HepG2 (cell line): ENCODE measurements around the gene TBC1D16. TPM values are rescaled to one million over a fixed set of nuclear protein-coding genes. Genes with fewer than 3 reads are reported as not detected.

ENCODE experiments used
- HOXA7 ChIP-seq: sonication (generic); formaldehyde crosslinking; IDR thresholded peaks from 2 replicates; pipeline ENCODE4 v1.8.1; 2022; ENCODE audit warnings: mild to moderate bottlenecking, missing genetic modification reagents, moderate library complexity
- JUN ChIP-seq: sonication (generic); formaldehyde crosslinking; IDR thresholded peaks from 2 replicates; pipeline ENCODE4 v1.4.0; 2020; ENCODE audit warnings: mild to moderate bottlenecking, missing genetic modification reagents
- MTA3 ChIP-seq: sonication (generic); formaldehyde crosslinking; IDR thresholded peaks from 2 replicates; pipeline ENCODE4 v1.4.0; 2020; ENCODE audit warnings: missing genetic modification reagents
- NFATC3 ChIP-seq: sonication (generic); formaldehyde crosslinking; IDR thresholded peaks from 2 replicates; pipeline ENCODE4 v1.5.1; 2020; ENCODE audit warnings: mild to moderate bottlenecking, missing genetic modification reagents
- NR2F6 ChIP-seq, 2 experiments: IDR thresholded peaks; 2 replicates each; pipeline ENCODE4 v1.6.1; 2016; ENCODE audit warnings: antibody characterized with exemption in 1 of 2, mild to moderate bottlenecking in 1 of 2
- RAD51 ChIP-seq: fragments of 450-650 bp; IDR thresholded peaks from 2 replicates; pipeline ENCODE4 v1.6.1; 2016; ENCODE audit warnings: borderline replicate concordance
- ZNF124 ChIP-seq: sonication (generic); formaldehyde crosslinking; IDR thresholded peaks from 2 replicates; pipeline ENCODE4 v1.4.0; 2020; ENCODE audit warnings: missing genetic modification reagents
- ZNF224 ChIP-seq: sonication (generic); formaldehyde crosslinking; IDR thresholded peaks from 2 replicates; pipeline ENCODE4 v1.5.0; 2020; ENCODE audit warnings: mild to moderate bottlenecking, missing genetic modification reagents
- ZNF343 ChIP-seq: sonication (generic); formaldehyde crosslinking; IDR thresholded peaks from 2 replicates; pipeline ENCODE4 v1.4.0; 2020; ENCODE audit warnings: mild to moderate bottlenecking, missing genetic modification reagents
- ZNF382 ChIP-seq: sonication (generic); formaldehyde crosslinking; IDR thresholded peaks from 2 replicates; pipeline ENCODE4 v1.5.0; 2020; ENCODE audit warnings: missing genetic modification reagents, mild to moderate bottlenecking, borderline replicate concordance
- ZNF431 ChIP-seq: sonication (generic); formaldehyde crosslinking; IDR thresholded peaks from 2 replicates; pipeline ENCODE4 v1.9.0; 2022; ENCODE audit warnings: missing genetic modification reagents, low read depth, mild to moderate bottlenecking, borderline replicate concordance
- ZNF768 ChIP-seq: sonication (generic); formaldehyde crosslinking; IDR thresholded peaks from 2 replicates; pipeline ENCODE4 v1.4.0; 2020; ENCODE audit warnings: missing genetic modification reagents
- ZNF772 ChIP-seq: sonication (generic); formaldehyde crosslinking; IDR thresholded peaks from 2 replicates; pipeline ENCODE4 v1.5.0; 2020; ENCODE audit warnings: mild to moderate bottlenecking, missing genetic modification reagents
- polyA plus RNA-seq, 8 experiments: library from polyadenylated mRNA; depleted of rRNA in 3 of 8; stranded (reverse) in 7 of 8; unstranded in 1 of 8; fragments of >200 nt; fragmentation: Illumina TruSeq in 4 of 8; extraction: Trizol in 4 of 8; gene quantifications; 2 replicates each; pipeline versions ENCODE4 v1.2.1 to v1.2.3, GENCODE V29; 2011 to 2016; ENCODE audit warnings: low read depth in 4 of 8, missing spikeins in 1 of 8, mixed read lengths in 1 of 8; ENCODE audit not compliant: insufficient read depth in 1 of 8
- total RNA-seq, 5 experiments: library from RNA; depleted of rRNA; stranded (reverse); fragments of >200 nt; fragmentation: Illumina TruSeq; extraction: Trizol; gene quantifications; 2 replicates each; pipeline ENCODE4 v1.2.3, GENCODE V29; 2016; ENCODE audit warnings: low read depth in 1 of 5
- TF ChIP-seq, protein P1 (sequence below): sonication (generic); formaldehyde crosslinking; IDR thresholded peaks from 2 replicates; pipeline ENCODE4 v1.4.0; 2020; ENCODE audit warnings: missing genetic modification reagents
- TF ChIP-seq, protein P2 (sequence below): sonication (generic); formaldehyde crosslinking; IDR thresholded peaks from 2 replicates; pipeline ENCODE4 v1.5.0; 2020; ENCODE audit warnings: mild to moderate bottlenecking, missing genetic modification reagents
- TF ChIP-seq, protein P3 (sequence below): sonication (generic); formaldehyde crosslinking; IDR thresholded peaks from 2 replicates; pipeline ENCODE4 v1.4.0; 2020; ENCODE audit warnings: missing genetic modification reagents, mild to moderate bottlenecking, borderline replicate concordance
- TF ChIP-seq, protein P4 (sequence below): sonication (generic); formaldehyde crosslinking; IDR thresholded peaks from 2 replicates; pipeline ENCODE4 v1.4.0; 2020; ENCODE audit warnings: mild to moderate bottlenecking, missing genetic modification reagents
- TF ChIP-seq, protein P5 (sequence below): sonication (generic); formaldehyde crosslinking; IDR thresholded peaks from 2 replicates; pipeline ENCODE4 v1.8.0; 2023; ENCODE audit warnings: mild to moderate bottlenecking, missing genetic modification reagents

The TBC1D16 gene
- total and polyA plus RNA-seq, 2 of the 13 experiments (the other 11 are each of a cell fraction or from before 2014, with no cell fraction given) = 14.9 to 24.9 TPM

DNA sequence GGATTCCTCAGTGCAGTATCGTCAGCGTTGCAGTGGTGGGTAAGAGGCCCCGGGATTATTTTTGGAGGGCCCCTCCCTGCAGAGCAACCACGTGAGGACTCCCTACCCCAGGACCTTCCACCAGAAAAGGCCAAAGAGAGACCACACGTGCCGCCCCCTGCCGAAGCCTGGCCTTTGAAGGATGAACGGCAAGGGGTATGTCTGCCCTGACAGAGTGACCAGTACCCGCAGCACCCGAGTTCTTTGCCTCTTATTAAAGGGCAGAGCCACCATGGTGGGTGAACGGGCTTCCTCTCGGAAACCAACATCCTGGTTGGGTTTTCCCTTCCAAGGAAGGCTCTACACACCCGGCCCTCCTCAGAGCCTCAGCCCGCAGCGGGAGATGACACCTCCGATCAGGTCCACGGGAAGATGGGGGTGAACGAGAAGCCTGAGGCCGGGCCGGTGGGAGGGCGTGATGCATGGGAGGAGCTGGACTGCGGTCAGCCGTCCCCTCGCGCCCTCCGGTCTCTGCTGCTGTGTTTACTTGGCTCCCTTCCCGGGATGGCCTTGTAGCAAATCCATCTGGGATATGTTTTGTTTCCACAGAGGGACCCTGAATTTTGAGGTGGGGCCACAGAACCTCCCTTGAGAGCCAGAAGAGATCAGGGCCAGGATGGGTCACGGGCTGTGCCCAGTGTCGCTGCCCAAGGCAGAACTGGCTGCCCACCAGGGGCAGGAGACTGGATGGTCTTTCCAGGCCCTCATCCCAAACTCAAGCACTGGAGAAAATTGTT, 49.1 kb downstream of the TBC1D16 start (continued):
- TF ChIP-seq ZNF431 (CRISPR knock-in tag) (no peak; the same call in 1 of the 2 replicates), NR2F6 (IDR thresholded peaks at IDR 0.05) (peak; percentile 76), NR2F6 (CRISPR knock-in tag; IDR thresholded peaks at IDR 0.05) (peak; percentile 89), MTA3 (CRISPR knock-in tag) (no peak), ZNF124 (CRISPR knock-in tag) (peak; percentile 91), JUN (CRISPR knock-in tag) (no peak), ZNF224 (peak; percentile 91), NFATC3 (CRISPR knock-in tag) (0 out of 2 replicates have a peak, but pooled peaks have one; percentile 62), HOXA7 (CRISPR knock-in tag) (no peak), ZNF343 (CRISPR knock-in tag) (peak; percentile 75), RAD51 (no peak), ZNF772 (CRISPR knock-in tag) (peak; percentile 68; the same call in 1 of the 2 replicates), ZNF768 (peak; percentile 58; the same call in 1 of the 2 replicates), ZNF382 (no peak)
- TF ChIP-seq, protein P1, sequence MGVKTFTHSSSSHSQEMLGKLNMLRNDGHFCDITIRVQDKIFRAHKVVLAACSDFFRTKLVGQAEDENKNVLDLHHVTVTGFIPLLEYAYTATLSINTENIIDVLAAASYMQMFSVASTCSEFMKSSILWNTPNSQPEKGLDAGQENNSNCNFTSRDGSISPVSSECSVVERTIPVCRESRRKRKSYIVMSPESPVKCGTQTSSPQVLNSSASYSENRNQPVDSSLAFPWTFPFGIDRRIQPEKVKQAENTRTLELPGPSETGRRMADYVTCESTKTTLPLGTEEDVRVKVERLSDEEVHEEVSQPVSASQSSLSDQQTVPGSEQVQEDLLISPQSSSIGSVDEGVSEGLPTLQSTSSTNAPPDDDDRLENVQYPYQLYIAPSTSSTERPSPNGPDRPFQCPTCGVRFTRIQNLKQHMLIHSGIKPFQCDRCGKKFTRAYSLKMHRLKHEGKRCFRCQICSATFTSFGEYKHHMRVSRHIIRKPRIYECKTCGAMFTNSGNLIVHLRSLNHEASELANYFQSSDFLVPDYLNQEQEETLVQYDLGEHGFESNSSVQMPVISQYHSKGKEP (CRISPR knock-in tag) = no peak
- TF ChIP-seq, protein P2, sequence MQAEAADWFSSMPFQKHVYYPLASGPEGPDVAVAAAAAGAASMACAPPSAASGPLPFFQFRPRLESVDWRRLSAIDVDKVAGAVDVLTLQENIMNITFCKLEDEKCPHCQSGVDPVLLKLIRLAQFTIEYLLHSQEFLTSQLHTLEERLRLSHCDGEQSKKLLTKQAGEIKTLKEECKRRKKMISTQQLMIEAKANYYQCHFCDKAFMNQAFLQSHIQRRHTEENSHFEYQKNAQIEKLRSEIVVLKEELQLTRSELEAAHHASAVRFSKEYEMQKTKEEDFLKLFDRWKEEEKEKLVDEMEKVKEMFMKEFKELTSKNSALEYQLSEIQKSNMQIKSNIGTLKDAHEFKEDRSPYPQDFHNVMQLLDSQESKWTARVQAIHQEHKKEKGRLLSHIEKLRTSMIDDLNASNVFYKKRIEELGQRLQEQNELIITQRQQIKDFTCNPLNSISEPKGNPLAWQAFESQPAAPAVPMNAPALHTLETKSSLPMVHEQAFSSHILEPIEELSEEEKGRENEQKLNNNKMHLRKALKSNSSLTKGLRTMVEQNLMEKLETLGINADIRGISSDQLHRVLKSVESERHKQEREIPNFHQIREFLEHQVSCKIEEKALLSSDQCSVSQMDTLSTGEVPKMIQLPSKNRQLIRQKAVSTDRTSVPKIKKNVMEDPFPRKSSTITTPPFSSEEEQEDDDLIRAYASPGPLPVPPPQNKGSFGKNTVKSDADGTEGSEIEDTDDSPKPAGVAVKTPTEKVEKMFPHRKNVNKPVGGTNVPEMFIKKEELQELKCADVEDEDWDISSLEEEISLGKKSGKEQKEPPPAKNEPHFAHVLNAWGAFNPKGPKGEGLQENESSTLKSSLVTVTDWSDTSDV (CRISPR knock-in tag) = peak; percentile 39; the same call in 1 of the 2 replicates
- TF ChIP-seq, protein P3, sequence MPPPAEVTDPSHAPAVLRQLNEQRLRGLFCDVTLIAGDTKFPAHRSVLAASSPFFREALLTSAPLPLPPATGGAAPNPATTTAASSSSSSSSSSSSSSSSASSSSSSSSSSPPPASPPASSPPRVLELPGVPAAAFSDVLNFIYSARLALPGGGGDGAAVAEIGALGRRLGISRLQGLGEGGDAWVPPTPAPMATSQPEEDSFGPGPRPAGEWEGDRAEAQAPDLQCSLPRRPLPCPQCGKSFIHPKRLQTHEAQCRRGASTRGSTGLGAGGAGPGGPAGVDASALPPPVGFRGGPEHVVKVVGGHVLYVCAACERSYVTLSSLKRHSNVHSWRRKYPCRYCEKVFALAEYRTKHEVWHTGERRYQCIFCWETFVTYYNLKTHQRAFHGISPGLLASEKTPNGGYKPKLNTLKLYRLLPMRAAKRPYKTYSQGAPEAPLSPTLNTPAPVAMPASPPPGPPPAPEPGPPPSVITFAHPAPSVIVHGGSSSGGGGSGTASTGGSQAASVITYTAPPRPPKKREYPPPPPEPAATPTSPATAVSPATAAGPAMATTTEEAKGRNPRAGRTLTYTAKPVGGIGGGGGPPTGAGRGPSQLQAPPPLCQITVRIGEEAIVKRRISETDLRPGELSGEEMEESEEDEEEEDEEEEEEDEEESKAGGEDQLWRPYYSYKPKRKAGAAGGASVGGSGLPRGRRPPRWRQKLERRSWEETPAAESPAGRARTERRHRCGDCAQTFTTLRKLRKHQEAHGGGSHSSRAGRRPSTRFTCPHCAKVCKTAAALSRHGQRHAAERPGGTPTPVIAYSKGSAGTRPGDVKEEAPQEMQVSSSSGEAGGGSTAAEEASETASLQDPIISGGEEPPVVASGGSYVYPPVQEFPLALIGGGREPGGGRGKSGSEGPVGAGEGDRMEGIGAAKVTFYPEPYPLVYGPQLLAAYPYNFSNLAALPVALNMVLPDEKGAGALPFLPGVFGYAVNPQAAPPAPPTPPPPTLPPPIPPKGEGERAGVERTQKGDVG (CRISPR knock-in tag) = peak; percentile 0; the same call in 1 of the 2 replicates
- TF ChIP-seq, protein P4, sequence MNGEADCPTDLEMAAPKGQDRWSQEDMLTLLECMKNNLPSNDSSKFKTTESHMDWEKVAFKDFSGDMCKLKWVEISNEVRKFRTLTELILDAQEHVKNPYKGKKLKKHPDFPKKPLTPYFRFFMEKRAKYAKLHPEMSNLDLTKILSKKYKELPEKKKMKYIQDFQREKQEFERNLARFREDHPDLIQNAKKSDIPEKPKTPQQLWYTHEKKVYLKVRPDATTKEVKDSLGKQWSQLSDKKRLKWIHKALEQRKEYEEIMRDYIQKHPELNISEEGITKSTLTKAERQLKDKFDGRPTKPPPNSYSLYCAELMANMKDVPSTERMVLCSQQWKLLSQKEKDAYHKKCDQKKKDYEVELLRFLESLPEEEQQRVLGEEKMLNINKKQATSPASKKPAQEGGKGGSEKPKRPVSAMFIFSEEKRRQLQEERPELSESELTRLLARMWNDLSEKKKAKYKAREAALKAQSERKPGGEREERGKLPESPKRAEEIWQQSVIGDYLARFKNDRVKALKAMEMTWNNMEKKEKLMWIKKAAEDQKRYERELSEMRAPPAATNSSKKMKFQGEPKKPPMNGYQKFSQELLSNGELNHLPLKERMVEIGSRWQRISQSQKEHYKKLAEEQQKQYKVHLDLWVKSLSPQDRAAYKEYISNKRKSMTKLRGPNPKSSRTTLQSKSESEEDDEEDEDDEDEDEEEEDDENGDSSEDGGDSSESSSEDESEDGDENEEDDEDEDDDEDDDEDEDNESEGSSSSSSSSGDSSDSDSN (CRISPR knock-in tag) = peak; percentile 94
- TF ChIP-seq, protein P5, sequence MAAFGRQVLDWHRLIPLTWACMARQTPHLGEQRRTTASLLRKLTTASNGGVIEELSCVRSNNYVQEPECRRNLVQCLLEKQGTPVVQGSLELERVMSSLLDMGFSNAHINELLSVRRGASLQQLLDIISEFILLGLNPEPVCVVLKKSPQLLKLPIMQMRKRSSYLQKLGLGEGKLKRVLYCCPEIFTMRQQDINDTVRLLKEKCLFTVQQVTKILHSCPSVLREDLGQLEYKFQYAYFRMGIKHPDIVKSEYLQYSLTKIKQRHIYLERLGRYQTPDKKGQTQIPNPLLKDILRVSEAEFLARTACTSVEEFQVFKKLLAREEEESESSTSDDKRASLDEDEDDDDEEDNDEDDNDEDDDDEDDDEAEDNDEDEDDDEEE (CRISPR knock-in tag) = 0 out of 2 replicates have a peak, but pooled peaks have one; percentile 20
